H9 (cell line): ENCODE data around the gene ZCCHC7. TPM values are rescaled to one million over a fixed set of nuclear protein-coding genes. Genes with fewer than 3 reads are reported as not detected.

Experiments used
- DNase-seq: peaks from one replicate; pipeline ENCODE4 v3.0.0-alpha.2; 2017
- H2AFZ ChIP-seq: one replicate; pipeline ENCODE4 v1.6.1; 2013; ENCODE audit warnings: mild to moderate bottlenecking, low read length, control low read depth, moderate library complexity
- H2AK5ac ChIP-seq: 2 replicates; pipeline ENCODE4 v1.6.1; 2013; ENCODE audit warnings: low read length, control low read depth, mixed read lengths; ENCODE audit not compliant: insufficient read length
- H2BK120ac ChIP-seq: one replicate; pipeline ENCODE4 v1.6.1; 2013; ENCODE audit warnings: low read depth, mild to moderate bottlenecking, low read length, control low read depth, inconsistent platforms; ENCODE audit not compliant: poor library complexity, severe bottlenecking
- H2BK12ac ChIP-seq: 2 replicates; pipeline ENCODE4 v1.6.1; 2013; ENCODE audit warnings: low read length, control low read depth, mixed read lengths, low read depth; ENCODE audit not compliant: insufficient read length
- H2BK15ac ChIP-seq: 2 replicates; pipeline ENCODE4 v1.6.1; 2013; ENCODE audit warnings: low read depth, low read length, control low read depth
- H2BK20ac ChIP-seq: one replicate; pipeline ENCODE4 v1.6.1; 2013; ENCODE audit warnings: low read depth, mild to moderate bottlenecking, low read length, control low read depth, inconsistent platforms; ENCODE audit not compliant: poor library complexity, severe bottlenecking
- H2BK5ac ChIP-seq: 2 replicates; pipeline ENCODE4 v1.6.1; 2013; ENCODE audit warnings: low read length, control low read depth, mixed read lengths; ENCODE audit not compliant: insufficient read length
- H3K14ac ChIP-seq: 2 replicates; pipeline ENCODE4 v1.6.1; 2013; ENCODE audit warnings: low read length, control low read depth; ENCODE audit not compliant: insufficient read depth
- H3K18ac ChIP-seq: 2 replicates; pipeline ENCODE4 v1.6.1; 2013; ENCODE audit warnings: low read depth, mild to moderate bottlenecking, mixed read lengths, low read length, control low read depth; ENCODE audit not compliant: insufficient read length
- H3K23ac ChIP-seq: 2 replicates; pipeline ENCODE4 v1.6.1; 2013; ENCODE audit warnings: low read length, control low read depth, mixed read lengths, low read depth; ENCODE audit not compliant: insufficient read length
- H3K23me2 ChIP-seq: 2 replicates; pipeline ENCODE4 v1.6.1; 2013; ENCODE audit warnings: low read depth, mild to moderate bottlenecking, mixed read lengths, low read length, control low read depth; ENCODE audit not compliant: insufficient read length, poor library complexity, severe bottlenecking
- H3K27ac ChIP-seq: 2 replicates; pipeline ENCODE4 v1.5.1; 2013; ENCODE audit warnings: low read length, control low read depth, mixed read lengths, low read depth; ENCODE audit not compliant: insufficient read length
- H3K27me3 ChIP-seq: 2 replicates; pipeline ENCODE4 v1.6.1; 2013; ENCODE audit warnings: low read length, control low read depth, inconsistent platforms; ENCODE audit not compliant: insufficient read depth
- H3K4ac ChIP-seq: 2 replicates; pipeline ENCODE4 v1.6.1; 2013; ENCODE audit warnings: low read depth, mild to moderate bottlenecking, control low read depth, inconsistent platforms, low read length, moderate library complexity
- H3K4me1 ChIP-seq: 2 replicates; pipeline ENCODE4 v1.6.1; 2013; ENCODE audit warnings: low read length, control low read depth, inconsistent platforms; ENCODE audit not compliant: insufficient read depth
- H3K4me2 ChIP-seq: 2 replicates; pipeline ENCODE4 v1.6.1; 2013; ENCODE audit warnings: low read length, control low read depth, mixed read lengths; ENCODE audit not compliant: insufficient read length, insufficient read depth
- H3K56ac ChIP-seq: 2 replicates; pipeline ENCODE4 v1.6.1; 2013; ENCODE audit warnings: low read depth, mild to moderate bottlenecking, mixed read lengths, low read length, control low read depth; ENCODE audit not compliant: insufficient read length
- H3K79me1 ChIP-seq: 2 replicates; pipeline ENCODE4 v1.6.1; 2013; ENCODE audit warnings: low read depth, mild to moderate bottlenecking, moderate library complexity, low read length, control low read depth, inconsistent platforms; ENCODE audit not compliant: insufficient read depth, poor library complexity, severe bottlenecking
- H3K79me2 ChIP-seq: 2 replicates; pipeline ENCODE4 v1.6.1; 2013; ENCODE audit warnings: low read length, control low read depth, inconsistent platforms; ENCODE audit not compliant: insufficient read depth
- H3K9ac ChIP-seq: 2 replicates; pipeline ENCODE4 v1.6.1; 2013; ENCODE audit warnings: low read length, control low read depth, mixed read lengths; ENCODE audit not compliant: insufficient read length; ENCODE audit errors: extremely low read depth
- H3K9me3 ChIP-seq: one replicate; pipeline ENCODE4 v1.6.1; 2013; ENCODE audit warnings: low read depth, low read length, inconsistent platforms; ENCODE audit not compliant: control insufficient read depth
- H3T11ph ChIP-seq: one replicate; pipeline ENCODE4 v1.6.1; 2013; ENCODE audit warnings: mild to moderate bottlenecking, low read length, control low read depth, inconsistent platforms
- H4K20me1 ChIP-seq: one replicate; pipeline ENCODE4 v1.6.1; 2013; ENCODE audit not compliant: control insufficient read depth, insufficient read length, insufficient read depth
- H4K5ac ChIP-seq: 2 replicates; pipeline ENCODE4 v1.6.1; 2013; ENCODE audit warnings: low read depth, mild to moderate bottlenecking, mixed read lengths, low read length, control low read depth; ENCODE audit not compliant: insufficient read length
- H4K8ac ChIP-seq: replicated peaks from 2 replicates; pipeline ENCODE4 v1.6.1; 2013; ENCODE audit warnings: low read length, control low read depth, mixed read lengths, low read depth; ENCODE audit not compliant: insufficient read length
- H4K91ac ChIP-seq: 2 replicates; pipeline ENCODE4 v1.6.1; 2013; ENCODE audit warnings: low read depth, mild to moderate bottlenecking, moderate library complexity, mixed read lengths, low read length, control low read depth; ENCODE audit not compliant: insufficient read length
- H3K27ac Mint-ChIP-seq, 3 experiments: 2 replicates in 2 of 3; 3 replicates in 1 of 3; pipeline ENCODE4 v1.8.0; 2020 to 2021; ENCODE audit warnings: mixed read lengths in 3 of 3, mild to moderate bottlenecking in 1 of 3, moderate library complexity in 1 of 3
- H3K27me3 Mint-ChIP-seq: 2 replicates; pipeline ENCODE4 v1.8.0; 2021; ENCODE audit warnings: low read depth, mild to moderate bottlenecking, moderate library complexity, mixed read lengths
- H3K36me3 Mint-ChIP-seq, 3 experiments: 2 replicates in 2 of 3; 3 replicates in 1 of 3; pipeline ENCODE4 v1.8.0; 2020 to 2021; ENCODE audit warnings: low read depth in 3 of 3, mixed read lengths in 3 of 3; ENCODE audit not compliant: insufficient read depth in 1 of 3
- H3K4me1 Mint-ChIP-seq, 2 experiments: 2 replicates each; pipeline ENCODE4 v1.8.0; 2020; ENCODE audit warnings: mixed read lengths in 2 of 2
- H3K4me3 Mint-ChIP-seq, 2 experiments: 2 replicates in 1 of 2; 3 replicates in 1 of 2; pipeline ENCODE4 v1.8.0; 2020 to 2021; ENCODE audit warnings: mild to moderate bottlenecking in 2 of 2, mixed read lengths in 2 of 2, moderate library complexity in 1 of 2
- H3K9me3 Mint-ChIP-seq, 2 experiments: 2 replicates in 1 of 2; 3 replicates in 1 of 2; pipeline ENCODE4 v1.8.0; 2020; ENCODE audit warnings: mild to moderate bottlenecking in 2 of 2, mixed read lengths in 2 of 2, moderate library complexity in 1 of 2
- CTCF ChIP-seq: fragments of 200-600 bp; sonication (generic); conservative IDR thresholded peaks from 3 replicates; pipeline ENCODE4 v1.8.0; 2021; ENCODE audit warnings: antibody characterized with exemption, mild to moderate bottlenecking
- WGBS: extraction: QIAGEN DNeasy Blood & Tissue Kit; methylation state at CpG from one replicate; pipeline ENCODE4 v1.1.7; 2013; ENCODE audit warnings: missing lambda C conversion rate, low lambda C conversion rate, mixed read lengths; ENCODE audit not compliant: insufficient read length; ENCODE audit errors: extremely low coverage; 5-methylcytosine and 5-hydroxymethylcytosine counted together
- total RNA-seq: library from RNA; stranded (reverse); gene quantifications from 2 replicates; pipeline ENCODE4 v1.2.1, GENCODE V29; 2021

The ZCCHC7 gene
- total RNA-seq, 1 experiment from 2014 or later = 20.3 TPM

GRCh38 chr9:37329576-37329975, 209.2 kb downstream of the ZCCHC7 start:
- Histone ChIP-seq H4K91ac (no peak overlapping the region), H3K27me3 (no peaks in the 10 kb centered on the region), H3K9me3 (no peaks in the 10 kb centered on the region), H3K79me1 (no peaks in the 10 kb centered on the region), H3K23ac (no peak overlapping the region), H3K18ac (no peak overlapping the region), H3K56ac (no peak overlapping the region), H2BK20ac (no peak overlapping the region), H3K9ac (no peak overlapping the region), H2BK12ac (no peak overlapping the region), H2BK5ac (no peak overlapping the region), H2AK5ac (no peak overlapping the region), H2AFZ (no peak overlapping the region), H4K5ac (no peak overlapping the region), H3T11ph (no peak overlapping the region), H2BK15ac (no peak overlapping the region), H3K23me2 (no peaks in the 10 kb centered on the region), H3K4me1 (no peaks in the 10 kb centered on the region), H3K14ac (no peak overlapping the region), H3K27ac (no peak overlapping the region), H4K20me1 (no peaks in the 10 kb centered on the region), H3K79me2 (no peaks in the 10 kb centered on the region), H3K4me2 (no peak overlapping the region), H2BK120ac (no peak overlapping the region), H4K8ac (no peak overlapping the region), H3K4ac (no peak overlapping the region)
- H3K9me3 Mint-ChIP-seq = no peaks in the 10 kb centered on the region
- no peak overlapping the region for H3K27ac Mint-ChIP-seq
- no peaks in the 10 kb centered on the region for H3K27me3 Mint-ChIP-seq
- no CpG with 5 or more reads among the region's 2 CpGs for WGBS
- no peak for DNase-seq
- peaks cover 3 to 4% of the 10 kb centered on the region in 2 experiments for H3K4me1 Mint-ChIP-seq
- no peak overlapping the region for H3K4me3 Mint-ChIP-seq
- H3K36me3 Mint-ChIP-seq = no peaks in the 10 kb centered on the region
- TF ChIP-seq CTCF = peak; percentile 52; the same call in 2 of the 3 replicates
